Caco-2 (cell line): ENCODE data around the gene SSBP1. TPM values are rescaled to one million over a fixed set of nuclear protein-coding genes. Genes with fewer than 3 reads are reported as not detected.

ENCODE experiments used
- BruUV-seq: library from RNA; stranded (reverse); fragments of 400-500 nt; replicated peaks from 2 replicates; lab custom pipeline; 2021; lab: Mats Ljungman, UMichigan
- CTCF ChIA-PET: fragments of 300-600 bp; sonication (Branson Sonifier 250); formaldehyde crosslinking; loops from one replicate; lab custom pipeline; 2022; ENCODE audit warnings: antibody characterized with exemption; lab: Charles Lee
- POLR2A ChIA-PET: fragments of 300-600 bp; sonication (Branson Sonifier 250); formaldehyde crosslinking; loops from one replicate; lab custom pipeline; 2022; ENCODE audit warnings: antibody characterized with exemption; lab: Charles Lee
- DNase-seq, 2 experiments: peaks; one replicate each; pipeline versions ENCODE4 v3.0.0 to v3.0.0-alpha.2; 2020 to 2022
- H3K27me3 ChIP-seq: replicated peaks from 2 replicates; pipeline ENCODE4 v1.6.0; 2011; ENCODE audit warnings: low read length; ENCODE audit not compliant: control insufficient read depth, insufficient read depth
- H3K36me3 ChIP-seq: 2 replicates; pipeline ENCODE4 v1.5.1; 2011; ENCODE audit warnings: low read length; ENCODE audit not compliant: control insufficient read depth, insufficient read depth
- H3K4me1 ChIP-seq: fragments of 250-450 bp; sonication (Bioruptor Pico); 2 replicates; pipeline ENCODE4 v1.5.1; 2020; ENCODE audit warnings: mild to moderate bottlenecking
- H3K4me3 ChIP-seq: 2 replicates; pipeline ENCODE4 v1.5.1; 2011; ENCODE audit warnings: low read depth, mild to moderate bottlenecking, control low read depth, low read length
- H3K9me3 ChIP-seq: fragments of 250-450 bp; sonication (Bioruptor Pico); 2 replicates; pipeline ENCODE4 v1.5.1; 2020; ENCODE audit warnings: mild to moderate bottlenecking, moderate library complexity
- H3K27ac Mint-ChIP-seq: one replicate; pipeline ENCODE4 v1.8.0; 2022; ENCODE audit warnings: mixed read lengths; ENCODE audit not compliant: unreplicated experiment
- H3K27me3 Mint-ChIP-seq: one replicate; pipeline ENCODE4 v1.8.0; 2022; ENCODE audit warnings: mixed read lengths; ENCODE audit not compliant: insufficient read depth, unreplicated experiment
- H3K36me3 Mint-ChIP-seq: one replicate; pipeline ENCODE4 v1.8.0; 2022; ENCODE audit warnings: mild to moderate bottlenecking, mixed read lengths; ENCODE audit not compliant: insufficient read depth, unreplicated experiment
- H3K4me1 Mint-ChIP-seq: one replicate; pipeline ENCODE4 v1.8.0; 2022; ENCODE audit warnings: low read depth, mixed read lengths; ENCODE audit not compliant: unreplicated experiment
- H3K4me3 Mint-ChIP-seq: one replicate; pipeline ENCODE4 v1.8.0; 2022; ENCODE audit warnings: mild to moderate bottlenecking, moderate library complexity, mixed read lengths; ENCODE audit not compliant: unreplicated experiment
- H3K9me3 Mint-ChIP-seq: one replicate; pipeline ENCODE4 v1.8.0; 2022; ENCODE audit warnings: mixed read lengths; ENCODE audit not compliant: unreplicated experiment
- CTCF ChIP-seq, 2 experiments: fragments of 200-600 bp in 1 of 2; IDR thresholded peaks; 1 replicate in 1 of 2; 2 replicates in 1 of 2; pipeline versions ENCODE4 v1.5.1 to v1.8.0; 2011 to 2022; ENCODE audit warnings: antibody characterized with exemption in 1 of 2, control low read depth in 1 of 2, inconsistent platforms in 1 of 2, low read depth in 1 of 2, low read length in 1 of 2, mild to moderate bottlenecking in 1 of 2, moderate library complexity in 1 of 2; ENCODE audit not compliant: insufficient read depth in 1 of 2, severe bottlenecking in 1 of 2, unreplicated experiment in 1 of 2
- intact Hi-C: fragments of 100-400 bp; cut with micrococcal nuclease; formaldehyde crosslinking; loops from one replicate; pipeline ENCODE4 v1.10.0; 2022; ENCODE audit not compliant: unreplicated experiment
- total RNA-seq: library from RNA; stranded (reverse); gene quantifications from 2 replicates; pipeline ENCODE4 v1.2.3, GENCODE V29; 2022

Gene SSBP1
- total RNA-seq, 1 experiment from 2014 or later = 199 TPM

GRCh38 chr7:141691961-141692360 lies 46.2 kb upstream of the SSBP1 start:
- Mint-ChIP-seq H3K4me3 (no peak overlapping the region), H3K4me1 (peaks cover 4% of the 10 kb centered on the region), H3K27me3 (no peaks in the 10 kb centered on the region), H3K9me3 (no peaks in the 10 kb centered on the region), H3K27ac (no peak overlapping the region), H3K36me3 (peaks cover 6% of the 10 kb centered on the region)
- no peaks in the 10 kb centered on the region; the same call in 1 of the 2 replicates for H3K36me3 ChIP-seq
- no peak for DNase-seq
- H3K9me3 ChIP-seq = no peaks in the 10 kb centered on the region
- ChIA-PET POLR2A (no interaction called here), CTCF (no interaction called here)
- intact Hi-C loops = no loop called here
- H3K4me3 ChIP-seq = no peak overlapping the region
- no TSS peak for BruUV-seq
- no peaks in the 10 kb centered on the region for H3K27me3 ChIP-seq
- H3K4me1 ChIP-seq = no peaks in the 10 kb centered on the region
- no peak for TF ChIP-seq CTCF (IDR thresholded peaks at IDR 0.05; ENCODE audit: insufficient read depth in 1 of 2, low read depth in 1 of 2, low read length in 1 of 2, severe bottlenecking in 1 of 2, unreplicated experiment in 1 of 2)

- Histone ChIP-seq H3K4me3 (no peak overlapping the region), H3K27me3 (no peaks in the 10 kb centered on the region), H3K36me3 (no peaks in the 10 kb centered on the region; the same call in 1 of the 2 replicates), H3K4me1 (no peaks in the 10 kb centered on the region), H3K9me3 (no peaks in the 10 kb centered on the region)
- H3K36me3 Mint-ChIP-seq = peaks cover 6% of the 10 kb centered on the region
- ChIA-PET CTCF (no interaction called here), POLR2A (no interaction called here)
- TF ChIP-seq CTCF (IDR thresholded peaks at IDR 0.05; ENCODE audit: insufficient read depth in 1 of 2, low read depth in 1 of 2, low read length in 1 of 2, severe bottlenecking in 1 of 2, unreplicated experiment in 1 of 2) = no peak
- no peaks in the 10 kb centered on the region for H3K27me3 Mint-ChIP-seq
- no peaks in the 10 kb centered on the region for H3K9me3 Mint-ChIP-seq
- DNase-seq = no peak
- H3K27ac Mint-ChIP-seq = no peak overlapping the region
- BruUV-seq = no TSS peak
- intact Hi-C loops = no loop called here
- H3K4me1 Mint-ChIP-seq = no peaks in the 10 kb centered on the region
- no peak overlapping the region for H3K4me3 Mint-ChIP-seq
These were observed 45.1 kb upstream of the SSBP1 start for GRCh38 chr7:141693082-141693481.

GRCh38 chr7:141695803-141696289 lies 42.3 kb upstream of the SSBP1 start:
- Mint-ChIP-seq H3K27me3 (no peaks in the 10 kb centered on the region), H3K4me1 (peaks cover 12% of the 10 kb centered on the region), H3K9me3 (no peaks in the 10 kb centered on the region), H3K36me3 (no peaks in the 10 kb centered on the region), H3K4me3 (no peak overlapping the region), H3K27ac (no peak overlapping the region)
- Histone ChIP-seq H3K36me3 (no peaks in the 10 kb centered on the region; the same call in 1 of the 2 replicates), H3K4me3 (no peak overlapping the region), H3K4me1 (peaks cover 3% of the 10 kb centered on the region; the same call in 1 of the 2 replicates), H3K9me3 (no peaks in the 10 kb centered on the region), H3K27me3 (no peaks in the 10 kb centered on the region)
- POLR2A ChIA-PET = no interaction called here
- no peak for TF ChIP-seq CTCF (IDR thresholded peaks at IDR 0.05; ENCODE audit: insufficient read depth in 1 of 2, low read depth in 1 of 2, low read length in 1 of 2, severe bottlenecking in 1 of 2, unreplicated experiment in 1 of 2)
- intact Hi-C loops = no loop called here
- CTCF ChIA-PET = no interaction called here
- no peak for DNase-seq
- BruUV-seq = no TSS peak
